Left ventricle myocardium inferior (tissue), 1 donor: ENCODE measurements around the gene SKAP2. TPM values are rescaled to one million over a fixed set of nuclear protein-coding genes. Genes with fewer than 3 reads are reported as not detected.

ENCODE experiments used
- DNase-seq: peaks from one replicate; pipeline ENCODE4 v3.0.0-alpha.2; 2020
- H3K27ac ChIP-seq: fragments of 200-600 bp; replicated peaks from 2 replicates; pipeline ENCODE4 v1.8.0; 2021
- H3K27me3 ChIP-seq: fragments of 200-600 bp; 2 replicates; pipeline ENCODE4 v1.8.0; 2021; ENCODE audit warnings: low read depth
- H3K36me3 ChIP-seq: fragments of 200-600 bp; 2 replicates; pipeline ENCODE4 v1.8.0; 2021
- H3K4me1 ChIP-seq: fragments of 200-600 bp; 2 replicates; pipeline ENCODE4 v1.8.0; 2021
- H3K4me3 ChIP-seq: fragments of 200-600 bp; 2 replicates; pipeline ENCODE4 v1.8.0; 2021; ENCODE audit warnings: mild to moderate bottlenecking, moderate library complexity
- H3K9me3 ChIP-seq: fragments of 200-600 bp; replicated peaks from 2 replicates; pipeline ENCODE4 v1.8.0; 2021
- CTCF ChIP-seq: fragments of 200-600 bp; IDR thresholded peaks from 2 replicates; pipeline ENCODE4 v1.8.0; 2021; ENCODE audit warnings: antibody characterized with exemption, mild to moderate bottlenecking, borderline replicate concordance
- intact Hi-C: fragments of 100-400 bp; cut with micrococcal nuclease; formaldehyde crosslinking; loops from one replicate; pipeline ENCODE4 v1.11.0; 2022
- total RNA-seq: library from RNA; stranded (reverse); fragmentation: NEBNext Ultra II Directional; extraction: Animal tissue kit (Norgen Biotek cat#: 25700); gene quantifications from one replicate; pipeline ENCODE4 v1.2.1, GENCODE V29; 2021
- donor health status: DM: no; HTN: yes; CAD: no; lungs with severe emphysema.

SKAP2 gene
- total RNA-seq, 1 donor from 2014 or later, result 5.2 TPM

GRCh38 chr7:26857506-26858240 lies 6.7 kb downstream of the SKAP2 start:
- no peak for DNase-seq
- Histone ChIP-seq H3K9me3 (no peaks in the 10 kb centered on the region), H3K36me3 (no peaks in the 10 kb centered on the region), H3K27ac (no peak overlapping the region), H3K4me3 (peak overlapping the region; percentile 4), H3K4me1 (no peaks in the 10 kb centered on the region), H3K27me3 (peaks cover 98% of the 10 kb centered on the region)
- no peak for TF ChIP-seq CTCF
- intact Hi-C loops, result no loop called here

GRCh38 chr7:26857170-26857505 lies 7.3 kb downstream of the SKAP2 start:
- Histone ChIP-seq H3K36me3 (no peaks in the 10 kb centered on the region), H3K4me3 (peak overlapping the region; percentile 4), H3K4me1 (no peaks in the 10 kb centered on the region), H3K27ac (no peak overlapping the region), H3K27me3 (peaks cover 99% of the 10 kb centered on the region), H3K9me3 (no peaks in the 10 kb centered on the region)
- DNase-seq, result no peak
- intact Hi-C loops, result no loop called here
- no peak for TF ChIP-seq CTCF

- intact Hi-C loops, result no loop called here
- no peak overlapping the region for H3K27ac ChIP-seq
- peaks cover 96% of the 10 kb centered on the region for H3K27me3 ChIP-seq
- TF ChIP-seq CTCF, result no peak
- no peaks in the 10 kb centered on the region for H3K4me1 ChIP-seq
- H3K4me3 ChIP-seq, result no peak overlapping the region
- H3K9me3 ChIP-seq, result no peaks in the 10 kb centered on the region
- no peak for DNase-seq
- H3K36me3 ChIP-seq, result no peaks in the 10 kb centered on the region
Measured at GRCh38 chr7:26856176-26856985, 8.0 kb downstream of the SKAP2 start.

GRCh38 chr7:26854876-26855855 lies 9.2 kb downstream of the SKAP2 start:
- Histone ChIP-seq H3K4me3 (no peak overlapping the region), H3K27me3 (peaks cover 88% of the 10 kb centered on the region), H3K4me1 (no peaks in the 10 kb centered on the region), H3K36me3 (no peaks in the 10 kb centered on the region), H3K9me3 (no peaks in the 10 kb centered on the region), H3K27ac (no peak overlapping the region)
- no peak for DNase-seq
- intact Hi-C loops, result no loop called here
- TF ChIP-seq CTCF, result no peak

- Histone ChIP-seq H3K4me3 (no peak overlapping the region), H3K9me3 (no peaks in the 10 kb centered on the region), H3K36me3 (no peaks in the 10 kb centered on the region), H3K4me1 (no peaks in the 10 kb centered on the region), H3K27ac (no peak overlapping the region), H3K27me3 (peaks cover 85% of the 10 kb centered on the region)
- intact Hi-C loops, result no loop called here
- peak; percentile 60 for TF ChIP-seq CTCF
- no peak for DNase-seq
Measured at GRCh38 chr7:26853788-26854393, 10.5 kb downstream of the SKAP2 start.
